ENCODE data around the gene ZNF784. TPM values are rescaled to one million over a fixed set of nuclear protein-coding genes. Genes with fewer than 3 reads are reported as not detected.

ZNF784 gene
- total and polyA plus RNA-seq, 10 of the 15 experiments (the other 5 are each of a cell fraction or from before 2014, with no cell fraction given), result 0.10 to 5.2 (median 1.8) TPM

DNA sequence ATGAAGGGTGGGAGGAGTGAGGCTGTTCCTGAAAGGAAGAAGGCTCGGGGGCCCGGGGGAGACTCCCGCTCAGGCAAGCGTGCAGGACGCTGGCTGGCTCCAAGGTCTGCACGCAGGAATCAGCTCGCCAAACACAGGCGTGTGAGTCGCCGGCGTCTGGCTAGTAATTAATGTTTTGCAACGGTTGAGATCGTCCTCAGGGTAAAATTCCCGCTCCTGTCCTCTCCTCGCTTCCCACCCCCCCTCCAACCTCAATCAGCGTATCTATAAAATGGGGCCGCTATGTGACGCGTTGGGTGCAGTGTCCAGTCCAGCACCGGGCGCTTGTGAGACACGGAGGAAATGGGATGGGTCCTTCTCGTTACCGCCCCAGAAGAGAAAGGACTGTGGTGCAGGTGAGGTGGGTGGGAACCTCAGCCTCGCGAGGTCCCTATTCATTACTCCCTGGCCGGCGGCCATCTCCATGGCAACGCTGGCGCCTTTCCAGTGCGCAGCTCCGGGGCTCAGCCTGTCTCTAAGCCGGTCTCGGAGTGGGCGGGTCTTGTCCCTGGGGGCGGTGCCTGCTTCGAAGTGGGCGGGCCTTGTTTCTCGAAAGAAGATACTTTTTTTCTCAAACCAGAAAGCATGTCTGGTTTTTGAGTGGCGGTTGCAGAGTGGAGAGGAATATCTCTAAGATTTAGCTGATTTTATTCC is 37.2 kb downstream of the ZNF784 start (continued):
- peak; percentile 49; the same call in 1 of the 2 replicates for TF ChIP-seq MXI1 (IDR thresholded peaks at IDR 0.05; ENCODE audit: low read depth, low read length)
- peak; percentile 85 for TF ChIP-seq CHD2 (IDR thresholded peaks at IDR 0.05; ENCODE audit: borderline replicate concordance, low read depth, low read length)
- TF ChIP-seq ZSCAN29 (IDR thresholded peaks at IDR 0.05), result no peak
- no peak for TF ChIP-seq STAT1 (conservative IDR thresholded peaks at IDR 0.05)
- TF ChIP-seq BHLHE40 (IDR thresholded peaks at IDR 0.05; ENCODE audit: borderline replicate concordance in 1 of 2, low read depth in 2 of 2, low read length in 1 of 2), result peak in 1 of 2 experiments; percentile 36; a peak in 2 of 4 replicates
- 0 out of 2 replicates have a peak, but pooled peaks have one; percentile 24 for TF ChIP-seq IKZF1 (conservative IDR thresholded peaks at IDR 0.05)
- TF ChIP-seq POLR2AphosphoS5 (IDR thresholded peaks at IDR 0.05; ENCODE audit: low read length), result no peak
- TF ChIP-seq HDGF (IDR thresholded peaks at IDR 0.05), result 0 out of 2 replicates have a peak, but pooled peaks have one; percentile 20
- TF ChIP-seq DPF2 (IDR thresholded peaks at IDR 0.05), result peak; percentile 41; the same call in 1 of the 2 replicates

DNA sequence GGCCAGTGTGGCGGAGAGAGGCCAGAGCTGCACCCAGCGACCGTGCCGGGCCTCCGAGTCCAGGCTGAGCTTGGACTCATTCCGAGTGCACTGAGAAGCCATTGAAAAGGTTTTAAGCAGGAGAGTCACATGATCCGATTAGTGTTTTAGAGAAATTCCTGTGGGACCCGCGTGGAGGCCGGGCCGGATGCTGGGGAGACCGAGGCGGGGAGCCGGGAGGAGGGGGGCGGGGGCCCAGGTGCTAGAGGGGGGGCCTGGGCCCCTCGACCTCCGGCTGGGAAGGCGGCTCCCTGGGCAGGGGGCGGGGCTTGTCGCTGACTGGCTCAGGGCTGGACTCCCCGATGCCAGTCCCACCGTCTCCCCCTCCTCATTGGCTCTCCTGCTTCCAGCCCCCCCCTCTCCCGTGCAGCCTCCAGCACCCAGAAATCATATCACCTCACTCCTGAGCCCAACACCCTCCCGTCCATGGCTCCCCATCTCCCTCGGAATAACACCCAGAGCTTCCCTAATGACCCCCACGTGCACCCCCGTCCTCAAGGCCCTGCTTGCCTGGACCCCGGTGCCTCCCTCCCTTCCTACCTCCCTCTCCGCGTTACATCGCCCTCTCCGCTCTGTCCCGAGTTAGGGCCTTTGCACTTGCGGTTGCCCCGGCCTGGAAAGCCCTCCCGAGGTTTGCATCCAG is 38.6 kb downstream of the ZNF784 start:
- peaks cover 7% of the 10 kb centered on the region for H3K4me1 ChIP-seq (ENCODE audit: control insufficient read depth, insufficient read depth, low read length)
- H3K36me3 ChIP-seq (ENCODE audit: control insufficient read depth in 2 of 2, insufficient read depth in 2 of 2, low read length in 1 of 2), result no peaks in the 10 kb centered on the region
- no peaks in the 10 kb centered on the region for H4K20me1 ChIP-seq (ENCODE audit: control insufficient read depth, insufficient read depth)
- peak overlapping the region; percentile 40 for H3K4me2 ChIP-seq (ENCODE audit: control insufficient read depth, insufficient read depth)
- H3K27ac ChIP-seq (ENCODE audit: control insufficient read depth, insufficient read depth), result no peak overlapping the region
- no TSS peak for BruUV-seq (replicated peaks)
- ChIA-PET RAD21 (ENCODE audit: unreplicated experiment) (no interaction called here), POLR2A (no interaction called here), SMC1A (ENCODE audit: uncharacterized antibody, unreplicated experiment) (interaction anchor here (0.6 to 2.4 kb wide), 2 partner anchors 20 to 363 kb away, joined by 3 to 6 read pairs; partner anchors contain the start of gene ZNF865), CTCF (interaction anchor here (1.1 kb wide), 1 partner anchor 21 kb away, joined by 4 read pairs; no protein-coding TSS in a partner anchor)
- peak overlapping the region; percentile 36; the same call in 1 of the 2 replicates for H3K4me3 ChIP-seq
- in situ Hi-C loops (cut with MboI), result no loop called here
- peaks cover 2% of the 10 kb centered on the region; the same call in 1 of the 2 replicates for H3K79me2 ChIP-seq (ENCODE audit: control insufficient read depth, insufficient read depth, low read length)
- intact Hi-C loops (cut with micrococcal nuclease; ENCODE audit: unreplicated experiment), result no loop called here
- no peak overlapping the region for H3K9ac ChIP-seq (ENCODE audit: control insufficient read depth, insufficient read depth, low read length)
- no peak for FAIRE-seq
- peak; percentile 32 for ATAC-seq
- no peak for DNase-seq (ENCODE audit: low read depth, low spot score)
- no peaks in the 10 kb centered on the region for H3K27me3 ChIP-seq (replicated peaks in 1 of 2; ENCODE audit: control insufficient read depth in 2 of 2, insufficient read depth in 2 of 2, low read length in 1 of 2)
- H3K9me3 ChIP-seq (replicated peaks; ENCODE audit: control insufficient read depth, insufficient read depth, low read length), result no peaks in the 10 kb centered on the region
- 16% methylated on average over 20 of the region's 36 CpGs for WGBS (ENCODE audit: insufficient coverage, insufficient replicate concordance, low lambda C conversion rate, missing lambda C conversion rate)
- H2AFZ ChIP-seq (ENCODE audit: control insufficient read depth, low read depth, low read length), result peak overlapping the region; percentile 59
- TF ChIP-seq, protein P1, sequence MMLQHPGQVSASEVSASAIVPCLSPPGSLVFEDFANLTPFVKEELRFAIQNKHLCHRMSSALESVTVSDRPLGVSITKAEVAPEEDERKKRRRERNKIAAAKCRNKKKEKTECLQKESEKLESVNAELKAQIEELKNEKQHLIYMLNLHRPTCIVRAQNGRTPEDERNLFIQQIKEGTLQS (IDR thresholded peaks at IDR 0.05; ENCODE audit: borderline replicate concordance, extremely low read depth, low read depth, low read length), result no peak
- TF ChIP-seq TCF3 (IDR thresholded peaks at IDR 0.05; ENCODE audit: borderline replicate concordance, insufficient read depth, low read depth, low read length) (no peak), SMC3 (IDR thresholded peaks at IDR 0.05; ENCODE audit: borderline replicate concordance, low read length) (no peak), ZNF622 (IDR thresholded peaks at IDR 0.05) (no peak), TCF7 (IDR thresholded peaks at IDR 0.05; ENCODE audit: borderline replicate concordance) (no peak), EZH2 (IDR thresholded peaks at IDR 0.05; ENCODE audit: borderline replicate concordance, control insufficient read depth, low read depth, low read length) (no peak), FOS (IDR thresholded peaks at IDR 0.05; ENCODE audit: borderline replicate concordance, extremely low read depth, insufficient read length) (no peak)
- TF ChIP-seq, protein P2, sequence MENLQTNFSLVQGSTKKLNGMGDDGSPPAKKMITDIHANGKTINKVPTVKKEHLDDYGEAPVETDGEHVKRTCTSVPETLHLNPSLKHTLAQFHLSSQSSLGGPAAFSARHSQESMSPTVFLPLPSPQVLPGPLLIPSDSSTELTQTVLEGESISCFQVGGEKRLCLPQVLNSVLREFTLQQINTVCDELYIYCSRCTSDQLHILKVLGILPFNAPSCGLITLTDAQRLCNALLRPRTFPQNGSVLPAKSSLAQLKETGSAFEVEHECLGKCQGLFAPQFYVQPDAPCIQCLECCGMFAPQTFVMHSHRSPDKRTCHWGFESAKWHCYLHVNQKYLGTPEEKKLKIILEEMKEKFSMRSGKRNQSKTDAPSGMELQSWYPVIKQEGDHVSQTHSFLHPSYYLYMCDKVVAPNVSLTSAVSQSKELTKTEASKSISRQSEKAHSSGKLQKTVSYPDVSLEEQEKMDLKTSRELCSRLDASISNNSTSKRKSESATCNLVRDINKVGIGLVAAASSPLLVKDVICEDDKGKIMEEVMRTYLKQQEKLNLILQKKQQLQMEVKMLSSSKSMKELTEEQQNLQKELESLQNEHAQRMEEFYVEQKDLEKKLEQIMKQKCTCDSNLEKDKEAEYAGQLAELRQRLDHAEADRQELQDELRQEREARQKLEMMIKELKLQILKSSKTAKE (IDR thresholded peaks at IDR 0.05; ENCODE audit: low read depth, poor library complexity, severe bottlenecking), result no peak
